A673 (cell line): ENCODE measurements around the gene EIF1.

Source experiments
- EZH2 ChIP-seq: fragments of 200-600 bp; sonication (generic); IDR thresholded peaks from 2 replicates; pipeline ENCODE4 v1.6.1; 2017; ENCODE audit warnings: borderline replicate concordance, low read depth, mild to moderate bottlenecking, mixed read lengths, antibody characterized with exemption, low read length; ENCODE audit not compliant: poor library complexity, severe bottlenecking
- TF ChIP-seq, protein P1 (sequence below): fragments of 300-800, 200-600 bp; sonication (generic); conservative IDR thresholded peaks from 2 replicates; pipeline ENCODE4 v1.5.1; 2017; ENCODE audit warnings: low read depth, mild to moderate bottlenecking, antibody characterized with exemption, low read length, moderate library complexity, mixed read lengths

GRCh38 chr17:41723801-41724475 is 35.3 kb downstream of the EIF1 start:
- TF ChIP-seq, protein P1, sequence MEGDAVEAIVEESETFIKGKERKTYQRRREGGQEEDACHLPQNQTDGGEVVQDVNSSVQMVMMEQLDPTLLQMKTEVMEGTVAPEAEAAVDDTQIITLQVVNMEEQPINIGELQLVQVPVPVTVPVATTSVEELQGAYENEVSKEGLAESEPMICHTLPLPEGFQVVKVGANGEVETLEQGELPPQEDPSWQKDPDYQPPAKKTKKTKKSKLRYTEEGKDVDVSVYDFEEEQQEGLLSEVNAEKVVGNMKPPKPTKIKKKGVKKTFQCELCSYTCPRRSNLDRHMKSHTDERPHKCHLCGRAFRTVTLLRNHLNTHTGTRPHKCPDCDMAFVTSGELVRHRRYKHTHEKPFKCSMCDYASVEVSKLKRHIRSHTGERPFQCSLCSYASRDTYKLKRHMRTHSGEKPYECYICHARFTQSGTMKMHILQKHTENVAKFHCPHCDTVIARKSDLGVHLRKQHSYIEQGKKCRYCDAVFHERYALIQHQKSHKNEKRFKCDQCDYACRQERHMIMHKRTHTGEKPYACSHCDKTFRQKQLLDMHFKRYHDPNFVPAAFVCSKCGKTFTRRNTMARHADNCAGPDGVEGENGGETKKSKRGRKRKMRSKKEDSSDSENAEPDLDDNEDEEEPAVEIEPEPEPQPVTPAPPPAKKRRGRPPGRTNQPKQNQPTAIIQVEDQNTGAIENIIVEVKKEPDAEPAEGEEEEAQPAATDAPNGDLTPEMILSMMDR: no peak
- TF ChIP-seq EZH2: no peak
